ENCODE measurements around the gene VTCN1. TPM values are rescaled to one million over a fixed set of nuclear protein-coding genes. Genes with fewer than 3 reads are reported as not detected.
"Not testable (repeated sequence)": the region's sequence is repeated elsewhere in the genome, so short reads cannot be mapped to it uniquely, and the experiment has no call there.

Gene VTCN1
- polyA plus RNA-seq, 2 donors = 0.06 TPM; not detected in 1

- no peaks in the 10 kb centered on the region for H3K4me1 ChIP-seq (ENCODE audit: control insufficient read depth in 2 of 2, insufficient read depth in 2 of 2, low read length in 1 of 2)
- no peaks in the 10 kb centered on the region for H3K36me3 ChIP-seq (ENCODE audit: control insufficient read depth in 2 of 2, insufficient read depth in 2 of 2, low read length in 1 of 2)
- H3K9me3 ChIP-seq (ENCODE audit: control insufficient read depth in 2 of 2, insufficient read depth in 1 of 2, low read depth in 1 of 2, low read length in 1 of 2) = no peaks in the 10 kb centered on the region
- no peak overlapping the region for H3K27ac ChIP-seq (ENCODE audit: low read depth in 2 of 2, low read length in 1 of 2)
- 69 to 71% methylated on average over 6 of the region's 6 CpGs for WGBS, 2 donors
- H3K4me3 ChIP-seq (ENCODE audit: low read depth in 1 of 2, low read length in 2 of 2) = no peak overlapping the region
- H3K27me3 ChIP-seq (ENCODE audit: control insufficient read depth in 1 of 2, insufficient read depth in 2 of 2, low read length in 2 of 2) = no peaks in the 10 kb centered on the region
Measured at GRCh38 chr1:117173691-117174090, 37.0 kb downstream of the VTCN1 start.

DNA sequence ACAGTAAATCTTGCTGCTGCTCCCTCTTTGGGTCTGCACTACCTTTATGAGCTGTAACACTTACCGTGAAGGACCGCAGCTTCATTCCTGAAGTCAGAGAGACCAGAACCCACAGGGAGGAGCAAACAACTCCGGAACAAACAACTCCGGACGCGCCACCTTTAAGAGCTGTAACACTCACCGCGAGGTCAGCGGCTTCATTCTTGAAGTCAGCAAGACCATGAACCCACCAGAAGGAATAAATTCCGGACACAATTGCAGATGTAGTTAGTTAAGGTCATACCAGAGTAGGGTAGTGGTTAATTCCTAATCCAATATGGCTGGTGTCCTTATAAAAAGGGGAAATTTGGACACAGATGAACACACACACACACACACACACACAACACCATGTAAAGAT is 37.7 kb downstream of the VTCN1 start:
- Histone ChIP-seq H3K9me3 (ENCODE audit: control insufficient read depth in 2 of 2, insufficient read depth in 1 of 2, low read depth in 1 of 2, low read length in 1 of 2) (no peaks in the 10 kb centered on the region), H3K4me3 (ENCODE audit: low read depth in 1 of 2, low read length in 2 of 2) (no peak overlapping the region), H3K36me3 (ENCODE audit: control insufficient read depth in 2 of 2, insufficient read depth in 2 of 2, low read length in 1 of 2) (no peaks in the 10 kb centered on the region), H3K4me1 (ENCODE audit: control insufficient read depth in 2 of 2, insufficient read depth in 2 of 2, low read length in 1 of 2) (no peaks in the 10 kb centered on the region), H3K27ac (ENCODE audit: low read depth in 2 of 2, low read length in 1 of 2) (no peak overlapping the region), H3K27me3 (ENCODE audit: control insufficient read depth in 1 of 2, insufficient read depth in 2 of 2, low read length in 2 of 2) (no peaks in the 10 kb centered on the region)
- WGBS, 2 donors = 94 to 96% methylated on average over 10 of the region's 10 CpGs

GRCh38 chr1:117171900-117172511 is 38.7 kb downstream of the VTCN1 start:
- H3K4me1 ChIP-seq (ENCODE audit: control insufficient read depth in 2 of 2, insufficient read depth in 2 of 2, low read length in 1 of 2) = no peaks in the 10 kb centered on the region
- no peak overlapping the region for H3K27ac ChIP-seq (ENCODE audit: low read depth in 2 of 2, low read length in 1 of 2)
- whole genome bisulfite sequencing, 2 donors = 56 to 64% methylated on average over 18 of the region's 18 CpGs
- H3K36me3 ChIP-seq (ENCODE audit: control insufficient read depth in 2 of 2, insufficient read depth in 2 of 2, low read length in 1 of 2) = no peaks in the 10 kb centered on the region
- H3K9me3 ChIP-seq (ENCODE audit: control insufficient read depth in 2 of 2, insufficient read depth in 1 of 2, low read depth in 1 of 2, low read length in 1 of 2) = no peaks in the 10 kb centered on the region
- H3K27me3 ChIP-seq (ENCODE audit: control insufficient read depth in 1 of 2, insufficient read depth in 2 of 2, low read length in 2 of 2) = no peaks in the 10 kb centered on the region
- H3K4me3 ChIP-seq (ENCODE audit: low read depth in 1 of 2, low read length in 2 of 2) = no peak overlapping the region

DNA sequence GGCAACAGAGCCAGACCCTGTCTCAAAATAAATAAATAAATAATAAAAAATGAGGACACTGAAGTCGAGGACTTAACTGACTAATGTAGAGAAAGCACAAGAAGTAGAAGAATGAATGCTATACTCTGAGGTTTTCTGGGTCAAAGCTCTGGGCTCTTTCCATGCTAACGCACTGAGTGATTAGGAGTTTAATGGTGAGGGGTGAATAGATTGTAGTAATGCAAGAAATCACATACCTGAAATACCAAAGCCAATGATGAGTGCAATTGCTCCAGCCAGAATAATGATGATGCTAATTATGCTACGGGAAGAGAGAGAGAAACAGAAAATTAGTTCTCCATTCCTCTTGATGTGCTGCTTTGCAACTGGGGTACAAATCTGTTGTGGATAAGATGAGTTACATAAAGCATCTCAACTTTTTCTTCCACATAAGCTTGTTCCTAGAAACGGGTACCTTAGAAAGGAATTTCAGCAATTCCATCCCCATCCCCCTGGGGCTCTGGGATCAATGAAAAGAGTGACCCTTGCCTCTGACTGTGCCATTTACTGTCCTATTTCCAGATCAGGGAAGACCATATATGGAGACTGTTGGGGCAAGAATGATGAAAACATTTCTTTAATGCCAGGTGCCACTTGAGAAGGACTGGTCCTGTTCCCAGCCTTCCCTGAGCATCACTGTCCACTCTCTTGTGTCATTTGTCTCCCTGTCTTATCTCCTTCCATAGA is 40.7 kb downstream of the VTCN1 start:
- Histone ChIP-seq H3K4me3 (ENCODE audit: low read depth in 1 of 2, low read length in 2 of 2) (no peak overlapping the region), H3K9me3 (ENCODE audit: control insufficient read depth in 2 of 2, insufficient read depth in 1 of 2, low read depth in 1 of 2, low read length in 1 of 2) (no peaks in the 10 kb centered on the region), H3K36me3 (ENCODE audit: control insufficient read depth in 2 of 2, insufficient read depth in 2 of 2, low read length in 1 of 2) (no peaks in the 10 kb centered on the region), H3K4me1 (ENCODE audit: control insufficient read depth in 2 of 2, insufficient read depth in 2 of 2, low read length in 1 of 2) (no peaks in the 10 kb centered on the region), H3K27ac (ENCODE audit: low read depth in 2 of 2, low read length in 1 of 2) (no peak overlapping the region), H3K27me3 (ENCODE audit: control insufficient read depth in 1 of 2, insufficient read depth in 2 of 2, low read length in 2 of 2) (no peaks in the 10 kb centered on the region)
- 68 to 74% methylated on average over 4 of the region's 4 CpGs for WGBS, 2 donors

DNA sequence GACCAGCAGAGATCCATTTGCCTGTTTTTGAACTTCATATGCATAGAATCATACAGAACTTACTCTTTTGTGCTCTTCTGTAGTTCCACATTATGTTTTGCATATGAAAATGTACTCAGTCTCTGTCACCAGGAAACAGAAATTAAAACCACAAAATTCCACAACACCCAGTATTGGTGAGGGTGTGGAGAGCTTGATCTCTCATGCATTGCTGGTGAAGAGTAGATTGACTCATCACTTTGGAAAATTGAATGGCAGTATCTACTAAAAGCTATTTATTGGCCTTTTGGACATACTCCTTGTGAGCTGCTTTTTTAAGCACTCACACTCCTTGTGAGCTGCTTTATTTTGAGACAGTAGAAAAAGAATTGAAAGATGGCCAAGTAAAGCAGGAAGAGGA is 43.3 kb downstream of the VTCN1 start:
- no peaks in the 10 kb centered on the region for H3K9me3 ChIP-seq (ENCODE audit: control insufficient read depth in 2 of 2, insufficient read depth in 1 of 2, low read depth in 1 of 2, low read length in 1 of 2)
- no peaks in the 10 kb centered on the region for H3K27me3 ChIP-seq (ENCODE audit: control insufficient read depth in 1 of 2, insufficient read depth in 2 of 2, low read length in 2 of 2)
- no peaks in the 10 kb centered on the region for H3K4me1 ChIP-seq (ENCODE audit: control insufficient read depth in 2 of 2, insufficient read depth in 2 of 2, low read length in 1 of 2)
- no peak overlapping the region for H3K27ac ChIP-seq (ENCODE audit: low read depth in 2 of 2, low read length in 1 of 2)
- no peaks in the 10 kb centered on the region for H3K36me3 ChIP-seq (ENCODE audit: control insufficient read depth in 2 of 2, insufficient read depth in 2 of 2, low read length in 1 of 2)
- H3K4me3 ChIP-seq (ENCODE audit: low read depth in 1 of 2, low read length in 2 of 2) = no peak overlapping the region

DNA sequence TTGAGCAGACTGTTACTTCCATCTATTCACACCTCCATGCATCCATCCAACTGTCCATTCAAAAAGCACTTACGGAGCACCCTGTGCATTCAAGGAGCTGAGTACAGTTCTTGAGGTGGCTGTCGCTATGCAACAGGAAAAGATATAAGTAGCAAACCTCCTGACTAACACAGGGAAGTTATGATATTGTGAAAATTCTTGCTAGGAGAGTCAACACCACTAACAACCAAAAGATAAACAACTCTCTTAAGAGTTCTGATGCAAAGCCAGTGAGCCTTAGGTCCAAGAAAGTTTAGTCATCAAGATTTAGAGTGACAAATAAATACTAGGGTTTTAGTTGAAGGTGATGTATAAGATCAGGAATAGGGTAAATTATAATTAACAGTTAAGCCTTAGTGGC is 44.7 kb downstream of the VTCN1 start:
- Histone ChIP-seq H3K27me3 (ENCODE audit: control insufficient read depth in 1 of 2, insufficient read depth in 2 of 2, low read length in 2 of 2) (no peaks in the 10 kb centered on the region), H3K4me3 (ENCODE audit: low read depth in 1 of 2, low read length in 2 of 2) (no peak overlapping the region), H3K36me3 (ENCODE audit: control insufficient read depth in 2 of 2, insufficient read depth in 2 of 2, low read length in 1 of 2) (no peaks in the 10 kb centered on the region), H3K27ac (ENCODE audit: low read depth in 2 of 2, low read length in 1 of 2) (no peak overlapping the region), H3K9me3 (ENCODE audit: control insufficient read depth in 2 of 2, insufficient read depth in 1 of 2, low read depth in 1 of 2, low read length in 1 of 2) (no peaks in the 10 kb centered on the region), H3K4me1 (ENCODE audit: control insufficient read depth in 2 of 2, insufficient read depth in 2 of 2, low read length in 1 of 2) (no peaks in the 10 kb centered on the region)
- WGBS, 2 donors = 88 to 92% methylated on average over 2 of the region's 2 CpGs

DNA sequence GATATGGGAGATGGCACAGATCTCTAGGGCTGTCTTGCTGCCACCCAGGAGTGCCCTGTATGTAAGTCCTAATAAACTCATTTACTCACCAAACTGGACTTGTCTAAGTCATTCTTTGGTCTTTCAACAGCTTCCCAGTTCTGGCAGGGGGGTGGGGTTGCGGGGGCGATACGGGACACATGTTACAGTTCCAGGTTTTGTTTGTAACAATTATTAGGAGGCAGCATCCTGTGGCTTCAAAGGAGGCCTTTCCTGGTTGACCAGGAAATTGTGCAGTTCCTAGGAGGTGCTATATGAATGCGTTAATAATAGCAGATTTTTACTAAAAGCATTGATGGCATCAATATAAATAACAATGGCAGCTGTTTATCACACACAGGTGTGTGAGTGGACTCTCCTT is 46.5 kb downstream of the VTCN1 start:
- Histone ChIP-seq H3K27ac (ENCODE audit: low read depth in 2 of 2, low read length in 1 of 2) (no peak overlapping the region), H3K4me3 (ENCODE audit: low read depth in 1 of 2, low read length in 2 of 2) (no peak overlapping the region), H3K9me3 (ENCODE audit: control insufficient read depth in 2 of 2, insufficient read depth in 1 of 2, low read depth in 1 of 2, low read length in 1 of 2) (no peaks in the 10 kb centered on the region), H3K4me1 (ENCODE audit: control insufficient read depth in 2 of 2, insufficient read depth in 2 of 2, low read length in 1 of 2) (no peaks in the 10 kb centered on the region), H3K36me3 (ENCODE audit: control insufficient read depth in 2 of 2, insufficient read depth in 2 of 2, low read length in 1 of 2) (no peaks in the 10 kb centered on the region), H3K27me3 (ENCODE audit: control insufficient read depth in 1 of 2, insufficient read depth in 2 of 2, low read length in 2 of 2) (no peaks in the 10 kb centered on the region)
- WGBS, 2 donors = 70 to 79% methylated on average over 4 of the region's 4 CpGs

DNA sequence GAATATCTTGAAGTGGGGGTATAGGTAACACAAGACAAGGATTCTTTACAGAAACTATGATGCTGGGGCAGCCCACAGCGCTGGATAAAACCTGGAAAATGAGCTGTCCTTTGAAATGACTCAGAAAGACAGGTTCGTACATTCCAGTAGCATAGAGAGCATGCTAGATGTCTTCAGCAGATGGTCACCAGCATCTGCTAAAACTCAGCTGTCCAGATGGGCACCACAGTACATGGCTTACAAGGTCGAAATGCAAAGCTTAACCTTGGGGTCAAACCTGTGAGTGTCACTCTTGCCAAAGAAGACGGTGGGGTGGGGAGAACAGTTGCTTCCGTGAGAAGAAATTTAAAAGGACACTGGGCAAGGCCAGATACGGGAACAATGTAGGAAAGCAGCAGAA is 47.9 kb downstream of the VTCN1 start:
- WGBS, 2 donors = 84 to 85% methylated on average over 6 of the region's 6 CpGs
- H3K27me3 ChIP-seq (ENCODE audit: control insufficient read depth in 1 of 2, insufficient read depth in 2 of 2, low read length in 2 of 2) = no peaks in the 10 kb centered on the region
- no peaks in the 10 kb centered on the region for H3K9me3 ChIP-seq (ENCODE audit: control insufficient read depth in 2 of 2, insufficient read depth in 1 of 2, low read depth in 1 of 2, low read length in 1 of 2)

GRCh38 chr1:117161887-117162286 is 48.8 kb downstream of the VTCN1 start:
- Histone ChIP-seq H3K4me3 (ENCODE audit: low read depth in 1 of 2, low read length in 2 of 2) (no peak overlapping the region), H3K27ac (ENCODE audit: low read depth in 2 of 2, low read length in 1 of 2) (no peak overlapping the region), H3K9me3 (ENCODE audit: control insufficient read depth in 2 of 2, insufficient read depth in 1 of 2, low read depth in 1 of 2, low read length in 1 of 2) (no peaks in the 10 kb centered on the region), H3K27me3 (ENCODE audit: control insufficient read depth in 1 of 2, insufficient read depth in 2 of 2, low read length in 2 of 2) (no peaks in the 10 kb centered on the region), H3K36me3 (ENCODE audit: control insufficient read depth in 2 of 2, insufficient read depth in 2 of 2, low read length in 1 of 2) (no peaks in the 10 kb centered on the region), H3K4me1 (ENCODE audit: control insufficient read depth in 2 of 2, insufficient read depth in 2 of 2, low read length in 1 of 2) (no peaks in the 10 kb centered on the region)
- WGBS, 2 donors = 38 to 64% methylated on average over 1 of the region's 1 CpG

More for the DNA sequence above, 47.9 kb downstream of the VTCN1 start:
- H3K36me3 ChIP-seq (ENCODE audit: control insufficient read depth in 2 of 2, insufficient read depth in 2 of 2, low read length in 1 of 2) = no peaks in the 10 kb centered on the region
- no peak overlapping the region for H3K27ac ChIP-seq (ENCODE audit: low read depth in 2 of 2, low read length in 1 of 2)
- H3K4me3 ChIP-seq (ENCODE audit: low read depth in 1 of 2, low read length in 2 of 2) = no peak overlapping the region
- H3K4me1 ChIP-seq (ENCODE audit: control insufficient read depth in 2 of 2, insufficient read depth in 2 of 2, low read length in 1 of 2) = no peaks in the 10 kb centered on the region

DNA sequence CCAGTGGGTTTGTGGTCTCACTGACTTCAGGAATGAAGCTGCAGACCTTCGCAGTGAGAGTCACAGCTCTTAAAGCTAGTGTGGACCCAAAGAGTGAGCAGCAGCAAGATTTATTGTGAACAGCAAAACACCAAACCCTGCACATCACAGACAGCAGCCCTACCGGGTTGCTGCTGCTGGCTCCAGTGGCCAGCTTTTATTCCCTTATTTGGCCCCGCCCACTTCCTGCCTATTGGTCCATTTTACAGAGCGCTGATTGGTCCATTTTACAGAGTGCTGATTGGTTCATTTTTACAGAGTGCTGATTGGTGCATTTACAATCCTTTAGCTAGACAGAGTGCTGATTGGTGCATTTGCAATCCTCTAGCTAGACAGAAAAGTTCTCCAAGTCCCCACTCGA is 59.4 kb downstream of the VTCN1 start:
- not testable (repeated sequence) for H3K27ac ChIP-seq (ENCODE audit: low read depth in 2 of 2, low read length in 1 of 2); H3K4me3 ChIP-seq (ENCODE audit: low read depth in 1 of 2, low read length in 2 of 2); H3K27me3 ChIP-seq (ENCODE audit: control insufficient read depth in 1 of 2, insufficient read depth in 2 of 2, low read length in 2 of 2); H3K4me1 ChIP-seq (ENCODE audit: control insufficient read depth in 2 of 2, insufficient read depth in 2 of 2, low read length in 1 of 2); H3K36me3 ChIP-seq (ENCODE audit: control insufficient read depth in 2 of 2, insufficient read depth in 2 of 2, low read length in 1 of 2); H3K9me3 ChIP-seq (ENCODE audit: control insufficient read depth in 2 of 2, insufficient read depth in 1 of 2, low read depth in 1 of 2, low read length in 1 of 2)
- 86 to 88% methylated on average over 5 of the region's 5 CpGs for WGBS, 2 donors

Measured in esophagus (tissue), 2 donors.